ENCODE data around the gene PPP1R26. TPM values are rescaled to one million over a fixed set of nuclear protein-coding genes. Genes with fewer than 3 reads are reported as not detected.
"Not testable (repeated sequence)": the region's sequence is repeated elsewhere in the genome, so short reads cannot be mapped to it uniquely, and the experiment has no call there.

Gene PPP1R26
- total and polyA plus RNA-seq, 2 of the 13 experiments (the other 11 are each of a cell fraction or from before 2014, with no cell fraction given) = 8.6 to 11.6 TPM

DNA sequence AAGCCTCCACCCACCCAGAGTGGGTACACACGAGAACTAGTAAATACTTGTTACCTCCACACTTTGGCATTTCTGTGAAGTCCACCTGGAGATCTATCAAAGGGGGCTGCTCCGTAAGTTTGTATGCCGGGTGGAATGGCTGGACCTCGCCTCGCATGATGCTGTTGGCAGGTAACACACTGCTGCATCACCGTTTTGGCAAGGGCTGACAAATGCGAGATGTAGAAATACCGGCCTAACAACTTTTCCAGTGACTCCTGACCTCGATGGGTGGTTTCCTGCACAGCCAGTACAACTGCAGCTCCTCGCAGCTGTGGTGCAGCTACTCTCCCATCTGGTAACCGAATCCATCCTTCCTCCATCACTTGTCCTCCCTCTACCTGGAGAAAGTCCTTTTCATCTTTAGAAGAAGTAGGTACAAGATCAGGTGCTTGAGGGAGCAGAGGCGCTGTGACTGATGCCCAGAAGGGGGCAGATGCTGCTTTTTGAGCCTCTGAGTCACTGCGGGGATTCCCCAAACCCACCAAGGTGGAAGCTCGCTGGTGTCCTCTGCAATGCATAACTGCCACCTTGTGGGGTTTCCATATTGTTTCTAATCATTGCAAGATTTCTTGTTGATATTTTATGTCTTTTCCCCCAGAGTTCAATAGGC lies 40.9 kb upstream of the PPP1R26 start:
- TF ChIP-seq CTCF (CRISPR knock-in tag; IDR thresholded peaks at IDR 0.05) (peak; percentile 36), FOSL2 (CRISPR knock-in tag; IDR thresholded peaks at IDR 0.05) (peak; percentile 51; the same call in 1 of the 2 replicates)
- BruUV-seq (replicated peaks); H2AFZ ChIP-seq (ENCODE audit: low read length); H3K79me2 ChIP-seq (ENCODE audit: insufficient read depth, low read length); H3K36me3 ChIP-seq (replicated peaks in 1 of 2; ENCODE audit: control insufficient read depth in 1 of 2, insufficient read depth in 2 of 2, low read length in 2 of 2); DNase-seq (ENCODE audit: low spot score); POLR2A ChIA-PET; in situ Hi-C loops (cut with HindIII; ENCODE audit: extremely low pct_ligation_motif_present, low pct_unique_long_range_greater_than_20kb); ATAC-seq; H3K4me2 ChIP-seq (ENCODE audit: low read depth, low read length); FAIRE-seq; H3K9me3 ChIP-seq (ENCODE audit: low read length); H3K4me1 ChIP-seq (ENCODE audit: insufficient read depth, low read length); H3K4me3 ChIP-seq (replicated peaks in 1 of 3; ENCODE audit: insufficient read depth in 1 of 3, low read depth in 2 of 3, low read length in 3 of 3); intact Hi-C loops (cut with micrococcal nuclease; ENCODE audit: unreplicated experiment); H4K20me1 ChIP-seq (ENCODE audit: insufficient read depth, low read length); H3K9ac ChIP-seq (ENCODE audit: insufficient read depth, low read depth, low read length); H3K27ac ChIP-seq (ENCODE audit: extremely low read length, insufficient read depth, low read length); CTCF ChIA-PET (ENCODE audit: low intra/inter-chr PET ratio, low total read pairs): not testable (repeated sequence)
- WGBS (ENCODE audit: low lambda C conversion rate) = 26% methylated on average over 14 of the region's 14 CpGs
- peaks cover 0 to 28% of the 10 kb centered on the region in 2 experiments; a peak in 1 of 5 replicates for H3K27me3 ChIP-seq (ENCODE audit: control insufficient read depth in 1 of 2, insufficient read depth in 2 of 2, low read length in 2 of 2)

DNA sequence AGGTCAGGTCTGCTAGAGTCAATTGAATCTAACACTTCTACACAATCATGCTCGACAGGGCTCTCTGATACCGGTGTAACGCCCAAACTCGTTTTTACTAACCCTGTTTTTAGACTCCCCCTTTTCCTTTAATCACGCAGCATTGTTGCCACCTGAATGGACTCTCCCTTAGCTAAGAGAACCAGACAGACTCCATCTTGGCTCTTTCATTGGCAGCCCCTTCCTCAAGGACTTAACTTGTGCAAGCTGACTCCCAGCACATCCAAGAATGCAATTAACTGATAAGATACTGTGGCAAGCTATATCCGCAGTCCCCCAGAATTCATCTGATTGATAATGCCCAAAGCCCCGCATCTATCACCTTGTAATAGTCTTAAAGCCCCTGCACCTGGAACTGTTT lies 40.1 kb upstream of the PPP1R26 start:
- H2AFZ ChIP-seq (ENCODE audit: low read length); H3K9me3 ChIP-seq (ENCODE audit: low read length); DNase-seq (ENCODE audit: low spot score); H3K36me3 ChIP-seq (replicated peaks in 1 of 2; ENCODE audit: control insufficient read depth in 1 of 2, insufficient read depth in 2 of 2, low read length in 2 of 2); H3K4me1 ChIP-seq (ENCODE audit: insufficient read depth, low read length); H3K79me2 ChIP-seq (ENCODE audit: insufficient read depth, low read length); H3K4me2 ChIP-seq (ENCODE audit: low read depth, low read length); H3K9ac ChIP-seq (ENCODE audit: insufficient read depth, low read depth, low read length); H3K27ac ChIP-seq (ENCODE audit: extremely low read length, insufficient read depth, low read length); CTCF ChIA-PET (ENCODE audit: low intra/inter-chr PET ratio, low total read pairs); H4K20me1 ChIP-seq (ENCODE audit: insufficient read depth, low read length); in situ Hi-C loops (cut with HindIII; ENCODE audit: extremely low pct_ligation_motif_present, low pct_unique_long_range_greater_than_20kb); FAIRE-seq; POLR2A ChIA-PET; H3K4me3 ChIP-seq (replicated peaks in 1 of 3; ENCODE audit: insufficient read depth in 1 of 3, low read depth in 2 of 3, low read length in 3 of 3); ATAC-seq; BruUV-seq (replicated peaks); intact Hi-C loops (cut with micrococcal nuclease; ENCODE audit: unreplicated experiment): not testable (repeated sequence)
- 36% methylated on average over 7 of the region's 7 CpGs for WGBS (ENCODE audit: low lambda C conversion rate)
- H3K27me3 ChIP-seq (ENCODE audit: control insufficient read depth in 1 of 2, insufficient read depth in 2 of 2, low read length in 2 of 2) = peaks cover 0 to 28% of the 10 kb centered on the region in 2 experiments; a peak in 1 of 5 replicates

Measured in HepG2 (cell line).